Naive B cell (primary cell): ENCODE results near the gene PELI2. TPM values are rescaled to one million over a fixed set of nuclear protein-coding genes. Genes with fewer than 3 reads are reported as not detected.

ENCODE experiments used
- ATAC-seq, 2 donors: fragments of 150-1000 bp; cut with Tn5 transposase; 2 replicates each; pipeline ENCODE4 v1.10.0; 2021; ENCODE audit warnings: low read depth in 2 of 2, mild to moderate bottlenecking in 2 of 2, moderate library complexity in 2 of 2
- DNase-seq: peaks from one replicate; pipeline ENCODE4 v3.0.0; 2022
- H3K27ac Mint-ChIP-seq, 6 donors: one replicate each; pipeline ENCODE4 v1.8.0; 2020 to 2022; ENCODE audit warnings: mild to moderate bottlenecking in 6 of 6, mixed read lengths in 6 of 6, moderate library complexity in 5 of 6, inconsistent platforms in 2 of 6
- H3K27me3 Mint-ChIP-seq, 3 donors: one replicate each; pipeline ENCODE4 v1.8.0; 2021 to 2022; ENCODE audit warnings: mixed read lengths in 3 of 3, mild to moderate bottlenecking in 1 of 3
- H3K36me3 Mint-ChIP-seq, 2 donors: one replicate each; pipeline ENCODE4 v1.8.0; 2020 to 2022; ENCODE audit warnings: mixed read lengths in 2 of 2, inconsistent platforms in 1 of 2, mild to moderate bottlenecking in 1 of 2
- H3K4me1 Mint-ChIP-seq, 3 donors: one replicate each; pipeline ENCODE4 v1.8.0; 2020 to 2022; ENCODE audit warnings: mixed read lengths in 3 of 3, inconsistent platforms in 1 of 3, mild to moderate bottlenecking in 1 of 3, moderate library complexity in 1 of 3
- H3K4me3 Mint-ChIP-seq, 8 donors: one replicate each; pipeline ENCODE4 v1.8.0; 2020 to 2022; ENCODE audit warnings: mild to moderate bottlenecking in 8 of 8, mixed read lengths in 8 of 8, moderate library complexity in 8 of 8, inconsistent platforms in 2 of 8
- H3K9me3 Mint-ChIP-seq, 7 donors: one replicate each; pipeline ENCODE4 v1.8.0; 2020 to 2022; ENCODE audit warnings: mixed read lengths in 7 of 7, mild to moderate bottlenecking in 5 of 7, inconsistent platforms in 2 of 7, moderate library complexity in 1 of 7
- polyA plus RNA-seq, 6 donors: library from polyadenylated mRNA; unstranded; fragments of 300-500 nt; fragmentation: Illumina TruSeq; gene quantifications; one replicate each; pipeline ENCODE4 v1.2.3, GENCODE V29; 2021; ENCODE audit warnings: low read depth in 6 of 6

The PELI2 gene, protein sequence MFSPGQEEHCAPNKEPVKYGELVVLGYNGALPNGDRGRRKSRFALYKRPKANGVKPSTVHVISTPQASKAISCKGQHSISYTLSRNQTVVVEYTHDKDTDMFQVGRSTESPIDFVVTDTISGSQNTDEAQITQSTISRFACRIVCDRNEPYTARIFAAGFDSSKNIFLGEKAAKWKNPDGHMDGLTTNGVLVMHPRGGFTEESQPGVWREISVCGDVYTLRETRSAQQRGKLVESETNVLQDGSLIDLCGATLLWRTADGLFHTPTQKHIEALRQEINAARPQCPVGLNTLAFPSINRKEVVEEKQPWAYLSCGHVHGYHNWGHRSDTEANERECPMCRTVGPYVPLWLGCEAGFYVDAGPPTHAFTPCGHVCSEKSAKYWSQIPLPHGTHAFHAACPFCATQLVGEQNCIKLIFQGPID
- 1 to 10 TPM; 1.5 to 6.0 (median 3.4) TPM for polyA plus RNA-seq

DNA sequence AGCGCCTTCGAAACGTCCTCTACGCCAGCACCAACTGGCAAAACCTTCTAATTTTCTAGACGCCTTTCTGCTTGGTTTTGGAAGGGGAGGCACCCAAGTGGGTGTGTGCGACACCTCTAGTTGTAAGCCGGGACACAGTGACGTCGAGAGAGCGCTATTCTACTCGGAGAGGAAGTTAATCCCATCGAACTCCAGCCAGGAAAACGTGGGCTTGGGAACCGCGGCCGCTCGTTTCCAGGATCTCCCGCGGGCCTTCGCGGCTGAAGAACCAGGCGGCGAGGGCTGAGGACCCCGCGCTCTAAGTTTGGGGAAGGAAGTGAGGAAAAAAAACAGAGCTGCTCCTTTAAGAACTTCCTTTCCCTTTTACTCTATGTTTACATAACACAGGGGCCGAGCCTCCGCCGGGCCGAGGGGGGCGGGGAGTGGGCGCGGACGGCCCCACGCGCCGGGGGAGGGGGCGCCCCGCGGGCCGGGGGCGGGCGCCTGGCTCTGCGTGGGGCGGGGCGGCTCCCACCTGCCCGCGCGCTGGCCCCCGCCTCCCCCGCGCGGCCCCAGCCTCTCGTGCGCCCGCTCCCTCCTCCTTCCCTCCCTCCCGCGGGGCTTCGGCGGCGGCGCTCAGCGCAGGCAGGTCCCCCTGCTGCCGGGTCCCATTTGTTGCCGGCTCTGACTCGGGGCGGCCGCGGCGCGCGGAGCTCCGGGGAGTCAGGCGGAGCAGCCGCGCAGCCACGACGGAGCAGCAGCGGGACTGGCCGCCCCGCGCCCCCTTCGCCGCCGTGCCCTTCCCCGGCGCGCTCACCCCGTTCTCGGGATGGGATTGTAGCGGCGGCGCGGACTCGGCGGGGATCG, at the start of gene PELI2:
TSS of gene PELI2 (plus strand) at position 647 of the 846 bp plus-strand sequence. CDS start 250 bp downstream, outside the sequence.
- Mint-ChIP-seq H3K4me1 (peaks cover 35 to 59% (median 58%) of the 10 kb centered on the region in 3 donors), H3K9me3 (peaks cover 0 to 3% (median 0%) of the 10 kb centered on the region in 7 donors), H3K36me3 (no peaks in the 10 kb centered on the region), H3K4me3 (peak within 1 kb of the TSS; percentile 95 to 100 (median 99)), H3K27ac (peak within 1 kb of the TSS; percentile 98 to 99 (median 99)), H3K27me3 (no peaks in the 10 kb centered on the region)
- peak; percentile 95 for DNase-seq
- peak; percentile 81 for ATAC-seq

DNA sequence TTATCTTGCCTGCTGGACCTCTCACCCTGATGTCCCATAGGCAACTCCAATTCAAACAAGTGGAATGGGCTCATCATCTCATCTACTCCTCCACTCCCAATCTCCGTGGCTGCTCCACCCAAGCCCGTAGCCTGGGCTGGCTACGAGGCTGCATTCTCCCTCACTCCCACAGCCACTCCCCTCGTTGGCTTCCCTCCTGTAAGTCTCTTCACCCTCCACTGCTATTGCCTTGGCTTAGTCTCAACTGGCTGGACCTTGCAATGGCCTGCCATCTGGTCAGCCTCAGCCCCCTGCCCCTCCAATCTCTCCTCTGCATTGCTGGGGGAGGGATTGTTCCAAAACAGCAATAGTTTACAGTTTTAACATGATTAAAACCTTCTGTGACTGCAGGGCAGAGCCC, 44.4 kb upstream of the PELI2 start:
- Mint-ChIP-seq H3K36me3 (no peaks in the 10 kb centered on the region), H3K9me3 (peaks cover 0 to 2% (median 0%) of the 10 kb centered on the region in 7 donors), H3K4me1 (no peaks in the 10 kb centered on the region), H3K27me3 (peaks cover 5 to 32% (median 21%) of the 10 kb centered on the region in 3 donors), H3K4me3 (no peak overlapping the region), H3K27ac (peak overlapping the region in 1 of 6 donors; percentile 67)
- DNase-seq = no peak
- ATAC-seq = no peak

DNA sequence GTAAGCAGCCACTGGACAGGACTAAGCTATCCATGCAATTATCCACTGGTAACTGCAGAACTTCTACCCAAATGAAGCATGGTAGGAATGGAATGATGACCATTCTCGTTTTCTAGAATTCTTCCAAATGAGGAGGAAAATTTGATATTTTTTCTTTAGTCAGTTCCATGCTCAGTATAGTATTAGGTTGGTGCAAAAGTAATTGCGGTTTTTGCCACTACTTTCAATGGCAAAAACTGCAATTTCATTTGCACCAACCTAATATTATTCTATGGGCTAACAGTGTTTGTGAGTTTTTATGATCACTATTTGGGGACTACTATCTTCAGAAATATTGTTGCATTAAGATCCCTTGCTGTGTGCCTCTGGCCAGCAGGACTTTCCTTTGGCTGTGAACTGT, 42.9 kb upstream of the PELI2 start:
- no peak overlapping the region for H3K4me3 Mint-ChIP-seq
- H3K9me3 Mint-ChIP-seq = peaks cover 0 to 2% (median 0%) of the 10 kb centered on the region in 7 donors
- H3K27ac Mint-ChIP-seq = no peak overlapping the region
- H3K36me3 Mint-ChIP-seq = no peaks in the 10 kb centered on the region
- H3K4me1 Mint-ChIP-seq = no peaks in the 10 kb centered on the region
- ATAC-seq = no peak
- peaks cover 5 to 32% (median 21%) of the 10 kb centered on the region in 3 donors for H3K27me3 Mint-ChIP-seq
- DNase-seq = no peak

DNA sequence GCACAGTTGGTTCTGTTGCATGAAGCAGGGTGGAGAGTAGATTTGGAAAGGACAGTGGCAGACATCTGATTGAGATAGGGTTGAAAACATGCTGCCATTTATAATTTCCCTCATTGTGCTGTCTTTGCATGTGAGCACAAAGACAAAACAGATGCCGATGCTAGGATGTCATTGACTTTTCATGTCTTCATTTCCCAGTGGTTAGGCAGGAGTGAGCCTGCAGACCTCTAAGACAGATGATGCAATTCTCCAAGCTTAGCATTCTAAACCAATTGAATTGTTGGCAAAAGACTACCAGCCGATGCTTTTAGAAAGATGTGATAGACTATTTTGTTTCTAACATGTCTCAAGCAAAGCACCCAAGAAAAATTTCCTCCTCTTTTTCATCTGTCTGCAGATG, 37.1 kb upstream of the PELI2 start:
- Mint-ChIP-seq H3K9me3 (peaks cover 0 to 6% (median 0%) of the 10 kb centered on the region in 7 donors), H3K4me3 (no peak overlapping the region), H3K36me3 (no peaks in the 10 kb centered on the region), H3K27ac (no peak overlapping the region), H3K4me1 (no peaks in the 10 kb centered on the region), H3K27me3 (peaks cover 18 to 54% (median 36%) of the 10 kb centered on the region in 3 donors)
- DNase-seq (no peak), ATAC-seq (no peak)

DNA sequence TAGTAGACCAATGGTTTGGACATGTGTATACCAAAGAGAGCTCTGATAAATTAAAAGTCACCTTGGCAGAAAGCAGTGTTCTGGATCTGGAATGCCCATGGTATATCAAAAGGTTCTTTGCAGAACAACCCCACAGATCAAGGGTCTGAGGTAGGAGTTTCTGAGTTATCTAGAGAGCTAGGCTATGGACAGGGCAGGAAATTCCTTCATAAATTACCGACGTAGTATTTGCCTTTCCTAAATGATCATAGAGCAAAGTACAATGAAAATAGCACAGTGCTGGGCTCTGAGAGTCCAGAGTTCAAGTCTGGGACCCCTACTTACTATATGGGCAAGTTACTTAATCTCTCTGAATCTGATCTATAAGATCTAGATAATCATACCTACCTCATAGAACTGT, 35.3 kb upstream of the PELI2 start:
- no peak for DNase-seq
- no peaks in the 10 kb centered on the region for H3K36me3 Mint-ChIP-seq
- H3K27me3 Mint-ChIP-seq = peaks cover 13 to 45% (median 34%) of the 10 kb centered on the region in 3 donors
- no peak for ATAC-seq
- H3K4me3 Mint-ChIP-seq = no peak overlapping the region
- H3K4me1 Mint-ChIP-seq = no peaks in the 10 kb centered on the region
- peaks cover 0 to 6% (median 0%) of the 10 kb centered on the region in 7 donors for H3K9me3 Mint-ChIP-seq
- peak overlapping the region in 1 of 6 donors; percentile 8 for H3K27ac Mint-ChIP-seq

DNA sequence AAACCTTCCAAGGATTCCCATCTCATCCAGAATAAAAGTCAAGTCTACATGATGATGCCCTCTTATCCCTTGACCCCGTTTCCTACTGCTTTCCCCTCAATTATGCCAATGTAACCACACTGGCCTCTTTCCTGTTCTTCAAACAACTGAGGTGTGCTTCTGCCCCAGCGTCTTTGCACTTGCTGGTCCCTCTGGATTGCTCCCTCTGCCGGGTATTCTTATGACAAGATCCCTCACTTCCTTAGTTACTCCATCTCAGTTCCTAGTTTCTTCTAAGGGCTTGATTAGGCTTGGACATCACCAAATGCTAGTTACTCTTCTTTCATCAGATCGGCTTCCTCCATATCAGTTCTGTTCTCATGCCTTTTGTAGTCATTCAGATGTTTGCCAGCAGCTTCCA, 32.7 kb upstream of the PELI2 start:
- Mint-ChIP-seq H3K27ac (peak overlapping the region in 1 of 6 donors; percentile 21), H3K9me3 (peaks cover 0 to 6% (median 0%) of the 10 kb centered on the region in 7 donors), H3K27me3 (peaks cover 13 to 36% (median 25%) of the 10 kb centered on the region in 3 donors), H3K4me1 (no peaks in the 10 kb centered on the region), H3K36me3 (no peaks in the 10 kb centered on the region), H3K4me3 (no peak overlapping the region)
- DNase-seq = no peak
- ATAC-seq = no peak

DNA sequence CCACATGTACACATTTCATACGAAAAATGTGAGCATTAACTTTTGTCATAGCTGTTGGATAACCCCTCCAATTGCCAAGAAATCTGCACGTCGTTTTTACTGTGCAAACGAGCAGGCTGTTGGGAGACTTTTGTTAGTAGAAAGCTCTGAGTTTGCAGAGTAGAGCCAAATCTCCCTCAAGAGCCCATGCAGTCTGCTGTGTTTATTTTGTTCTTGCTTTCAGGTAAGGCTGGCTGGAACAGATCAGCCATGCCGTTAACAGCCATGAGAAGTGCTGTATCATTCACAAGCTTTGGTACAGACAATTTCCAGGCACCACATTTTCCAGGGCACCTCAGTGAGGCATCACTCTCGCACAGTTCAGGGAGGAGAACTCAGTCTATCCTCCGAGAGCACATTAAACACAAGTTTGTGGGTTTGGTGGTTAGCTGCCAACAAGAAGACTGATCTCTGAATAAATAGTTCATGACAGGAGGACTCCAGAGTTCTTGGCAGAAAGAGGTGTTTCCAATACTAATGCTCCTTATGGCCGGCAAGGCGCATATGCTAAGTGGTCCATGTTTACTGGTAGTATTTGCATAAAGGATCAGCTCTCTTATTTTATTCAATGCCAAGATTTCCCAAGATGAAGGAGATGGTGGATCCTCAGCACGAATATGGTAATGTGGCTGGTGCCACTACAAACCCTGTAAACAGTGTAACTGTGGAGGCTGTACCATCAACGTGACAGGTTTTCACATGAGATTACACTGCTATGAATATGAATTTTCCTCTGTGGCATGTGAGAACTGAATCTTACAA, 30.3 kb upstream of the PELI2 start:
- peaks cover 0 to 6% (median 0%) of the 10 kb centered on the region in 7 donors for H3K9me3 Mint-ChIP-seq
- peak overlapping the region in 1 of 6 donors; percentile 67 for H3K27ac Mint-ChIP-seq
- no peaks in the 10 kb centered on the region for H3K36me3 Mint-ChIP-seq
- H3K27me3 Mint-ChIP-seq = peaks cover 13 to 25% (median 16%) of the 10 kb centered on the region in 3 donors
- DNase-seq = no peak
- no peak overlapping the region for H3K4me3 Mint-ChIP-seq
- no peaks in the 10 kb centered on the region for H3K4me1 Mint-ChIP-seq
- no peak for ATAC-seq

DNA sequence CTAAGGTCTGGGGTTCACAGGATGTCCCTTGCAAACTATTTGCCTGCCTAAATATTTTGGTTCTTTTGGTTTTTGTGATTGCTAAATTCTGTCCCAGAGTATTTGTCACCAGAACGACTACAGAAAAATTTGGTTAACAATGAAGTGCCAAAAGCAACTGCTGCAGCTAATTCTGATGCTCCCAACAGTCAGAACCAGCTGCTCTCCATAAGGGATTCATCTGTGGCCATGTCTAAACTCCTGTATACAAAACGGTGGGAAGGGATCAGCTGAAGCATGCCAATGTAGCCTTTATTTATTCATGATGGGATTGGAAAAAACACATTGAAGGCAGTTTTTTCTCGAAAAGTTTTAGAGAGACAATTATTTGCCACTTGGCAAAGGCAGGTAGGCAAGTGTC, 29.3 kb upstream of the PELI2 start:
- Mint-ChIP-seq H3K4me1 (no peaks in the 10 kb centered on the region), H3K36me3 (no peaks in the 10 kb centered on the region), H3K27me3 (peaks cover 14 to 31% (median 16%) of the 10 kb centered on the region in 3 donors), H3K9me3 (peaks cover 0 to 6% (median 0%) of the 10 kb centered on the region in 7 donors), H3K4me3 (peak overlapping the region in 1 of 8 donors; percentile 63), H3K27ac (peak overlapping the region in 1 of 6 donors; percentile 40)
- ATAC-seq (no peak), DNase-seq (no peak)

DNA sequence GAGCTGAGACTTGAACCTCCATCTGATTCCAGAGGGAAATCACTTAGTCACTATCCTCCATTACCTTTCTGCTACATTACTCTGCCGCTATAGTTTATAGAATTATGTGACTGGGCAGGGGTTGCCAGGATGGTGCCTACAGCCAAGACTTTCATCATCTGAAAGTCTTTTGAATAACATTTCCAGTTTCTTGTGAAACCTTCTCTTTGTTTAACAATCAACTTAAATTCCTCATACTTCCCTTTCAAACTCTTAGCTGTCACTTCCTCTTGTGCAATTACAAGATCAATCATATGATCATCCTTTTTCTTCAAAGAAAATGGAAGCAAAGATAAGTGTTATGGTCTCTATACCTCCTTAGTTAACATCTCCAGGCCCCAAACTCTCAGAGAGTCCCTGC, 25.4 kb upstream of the PELI2 start:
- no peak for DNase-seq
- no peak for ATAC-seq
- Mint-ChIP-seq H3K36me3 (peaks cover 0 to 9% of the 10 kb centered on the region in 2 donors), H3K27me3 (peaks cover 13 to 29% (median 19%) of the 10 kb centered on the region in 3 donors), H3K27ac (no peak overlapping the region), H3K9me3 (peaks cover 0 to 9% (median 4%) of the 10 kb centered on the region in 7 donors), H3K4me1 (no peaks in the 10 kb centered on the region), H3K4me3 (no peak overlapping the region)

DNA sequence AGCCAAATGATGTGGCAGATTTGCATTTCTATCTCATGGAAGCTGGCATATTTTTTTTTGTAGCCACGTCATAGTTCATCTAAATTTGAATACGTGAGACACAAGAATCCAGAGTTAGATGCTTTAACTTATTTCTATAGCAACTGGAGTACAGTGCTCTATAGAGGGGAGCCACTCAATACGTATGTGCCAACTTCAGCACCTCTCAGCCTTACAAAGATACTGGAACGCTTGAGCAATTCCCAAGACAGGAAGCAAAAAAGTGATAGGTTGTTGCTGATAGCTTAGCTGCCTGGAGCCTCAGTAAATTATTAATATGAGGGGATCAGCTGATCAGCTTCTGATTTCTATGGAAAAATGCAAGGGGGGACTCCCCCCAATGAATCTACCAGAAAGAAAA, 24.1 kb upstream of the PELI2 start:
- Mint-ChIP-seq H3K27ac (peak overlapping the region in 1 of 6 donors; percentile 15), H3K9me3 (peaks cover 0 to 9% (median 4%) of the 10 kb centered on the region in 7 donors), H3K36me3 (peaks cover 0 to 9% of the 10 kb centered on the region in 2 donors), H3K4me1 (no peaks in the 10 kb centered on the region), H3K4me3 (no peak overlapping the region), H3K27me3 (peaks cover 13 to 29% (median 19%) of the 10 kb centered on the region in 3 donors)
- DNase-seq (no peak), ATAC-seq (no peak)

DNA sequence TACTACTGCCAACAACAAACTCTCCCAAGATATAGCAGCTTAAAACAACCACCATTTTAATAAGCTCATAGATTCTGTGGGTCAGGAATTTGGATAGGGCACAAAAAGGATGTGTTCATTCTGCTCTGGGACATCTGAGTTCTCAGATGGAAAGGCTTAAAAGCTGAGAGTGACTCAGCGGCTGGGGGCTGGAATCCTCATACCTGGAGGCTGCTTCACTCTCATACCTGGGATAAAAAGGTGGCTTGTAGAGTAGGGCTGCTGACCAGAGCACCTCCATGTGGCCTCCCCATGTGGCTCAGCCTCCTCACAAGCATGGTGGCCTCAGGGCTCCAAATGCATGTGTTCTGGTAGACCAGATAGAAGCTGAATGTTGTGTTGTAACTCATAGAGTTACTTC, 20.2 kb upstream of the PELI2 start:
- H3K9me3 Mint-ChIP-seq = peaks cover 0 to 9% (median 4%) of the 10 kb centered on the region in 7 donors
- peaks cover 13 to 29% (median 23%) of the 10 kb centered on the region in 3 donors for H3K27me3 Mint-ChIP-seq
- no peak for ATAC-seq
- DNase-seq = no peak
- H3K4me3 Mint-ChIP-seq = no peak overlapping the region
- H3K36me3 Mint-ChIP-seq = peaks cover 0 to 9% of the 10 kb centered on the region in 2 donors
- no peak overlapping the region for H3K27ac Mint-ChIP-seq
- no peaks in the 10 kb centered on the region for H3K4me1 Mint-ChIP-seq

DNA sequence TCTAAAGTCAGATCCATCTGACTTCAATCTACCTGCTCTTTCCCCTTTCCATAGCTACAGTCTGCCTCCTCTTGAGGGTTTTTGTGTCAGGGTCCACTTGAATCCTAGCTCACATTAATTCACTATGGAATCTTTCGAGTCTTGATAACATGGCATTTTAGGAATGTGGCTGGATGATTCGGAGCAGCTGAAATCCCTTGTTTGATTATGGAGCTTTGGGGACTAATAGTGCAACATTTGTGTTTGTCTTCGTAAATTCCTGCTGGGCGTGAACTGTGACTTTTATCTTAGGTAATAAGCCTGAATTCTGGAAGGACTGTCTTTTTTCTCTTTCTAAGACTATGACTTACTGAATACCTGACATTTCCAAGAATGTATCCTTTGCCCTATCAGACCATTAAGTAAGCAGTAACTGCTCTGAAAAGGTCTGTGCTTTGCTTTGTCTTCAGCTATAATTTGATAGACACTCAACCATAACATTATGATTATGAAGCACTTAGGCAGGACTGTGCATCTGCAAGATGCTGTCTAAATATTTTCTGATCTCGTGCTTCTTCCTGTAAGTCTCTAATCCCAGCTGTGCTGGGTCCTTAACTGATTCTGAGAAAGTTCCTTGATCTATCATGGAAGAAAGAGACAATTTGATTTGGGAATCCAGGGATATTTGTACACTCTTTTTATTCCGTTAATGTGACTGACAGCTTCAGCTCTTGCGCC, 19.0 kb upstream of the PELI2 start:
- H3K36me3 Mint-ChIP-seq = peaks cover 0 to 9% of the 10 kb centered on the region in 2 donors
- H3K4me1 Mint-ChIP-seq = no peaks in the 10 kb centered on the region
- no peak overlapping the region for H3K27ac Mint-ChIP-seq
- peaks cover 13 to 21% (median 19%) of the 10 kb centered on the region in 3 donors for H3K27me3 Mint-ChIP-seq
- no peak for ATAC-seq
- no peak overlapping the region for H3K4me3 Mint-ChIP-seq
- no peak for DNase-seq
- H3K9me3 Mint-ChIP-seq = peaks cover 0 to 9% (median 4%) of the 10 kb centered on the region in 7 donors
